Heart left ventricle (tissue), 13 donors: ENCODE measurements around the gene C11orf21.

Experiments
- CTCF ChIP-seq, 12 donors: fragments of 200-600 bp; sonication (generic) in 4 of 12; IDR thresholded peaks; one replicate each; pipeline versions ENCODE4 v1.5.0 to v1.8.0; 2018 to 2022; ENCODE audit warnings: antibody characterized with exemption in 12 of 12, mild to moderate bottlenecking in 5 of 12
- POLR2A ChIP-seq, 2 donors: fragments of 450-650 bp; IDR thresholded peaks; one replicate each; pipeline ENCODE4 v1.6.1; 2017; ENCODE audit warnings: antibody characterized with exemption in 2 of 2, mild to moderate bottlenecking in 2 of 2, moderate library complexity in 2 of 2
- donor health status: ischemic (EF 13 %, LVEDD 7.1; RV severe dilation, severe dysfunction).
- donor health status: DM: no; HTN: yes; CAD: no.
- donor health status: DM: no; HTN: no; CAD: no.
- donor health status: ischemic (EF 25% LVEDD 6.9; RV normal size, moderate dysfunction).
- donor health status: ischemic (EF 25% LVEDD 5.7; RV mildly dilated, moderate dysfunction).
- donor health status: ischemic (EF 35%, LVEDD 5.7; RV mildly dilated, moderate dysfunction).
- donor health status: nonischemic (EF 11% LVEDD 7.7; RV severe dilation, severe dysfunction).
- donor health status: DM: yes; HTN: yes; CAD: no.
- donor health status: PGD.
- donor health status: ischemic (EF 29% LVEDD 5.4; RV normal size, mild dysfunction).
- donor health status: nonischemic (EF 23%, LVEDD 6.1; RV moderate dilation, normal function).

GRCh38 chr11:2314136-2314524, 12.4 kb upstream of the C11orf21 start:
- TF ChIP-seq POLR2A (IDR thresholded peaks at IDR 0.05) (no peak), CTCF (IDR thresholded peaks at IDR 0.05) (no peak)
